Fibroblast of skin of back (primary cell): Measurements from ENCODE around the gene SLX1A.
A peak's percentile ranks its signal among the peaks of the same experiment; 100 is the strongest.
"Not testable (repeated sequence)": the region's sequence is repeated elsewhere in the genome, so short reads cannot be mapped to it uniquely, and the experiment has no call there.

Experiments used
- DNase-seq: peaks from one replicate; pipeline ENCODE4 v3.0.0-alpha.2; 2013

Gene SLX1A

DNA sequence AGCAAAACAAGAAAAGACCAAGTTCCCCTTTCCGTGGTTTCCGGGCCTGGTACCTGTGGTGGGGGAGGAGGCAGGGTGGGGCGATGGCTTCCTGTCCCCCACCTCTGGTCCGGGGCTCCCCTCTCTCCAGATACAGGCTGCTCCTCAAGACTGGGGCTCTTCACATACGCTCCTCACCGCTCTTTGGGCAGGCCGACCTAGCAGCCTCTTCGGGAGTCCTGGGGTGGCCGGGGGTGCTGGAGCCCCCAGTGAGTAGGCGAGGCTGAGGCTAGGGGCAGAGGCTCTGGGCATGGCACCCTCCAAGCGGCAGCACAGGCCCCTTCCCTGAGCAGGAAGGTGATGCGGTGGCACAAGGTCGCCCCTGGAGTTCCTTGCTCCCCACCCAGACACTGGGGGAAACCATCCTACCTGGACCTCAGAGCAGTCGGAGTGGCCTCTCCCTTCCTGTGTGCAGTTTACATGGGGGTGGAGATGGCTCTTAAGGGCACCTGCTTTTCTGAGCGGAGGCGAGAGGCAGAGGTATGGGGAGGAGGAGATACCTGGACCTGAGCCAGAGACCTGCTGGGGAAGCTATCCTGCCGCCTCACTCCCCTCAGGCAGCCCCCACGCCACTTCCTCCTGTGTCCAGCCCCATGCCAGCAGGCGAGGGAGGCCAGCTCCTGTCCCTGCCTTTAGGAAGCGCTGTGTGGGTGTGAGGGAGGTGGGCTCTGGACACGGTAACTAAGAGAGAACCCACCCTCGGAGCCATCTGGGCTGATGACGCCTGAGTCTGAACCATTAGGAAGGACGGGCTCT, 9.4 kb upstream of the SLX1A start:
- no peak for DNase-seq

- no peak for DNase-seq
Observed at GRCh38 chr16:30184891-30185682, 8.6 kb upstream of the SLX1A start.

DNA sequence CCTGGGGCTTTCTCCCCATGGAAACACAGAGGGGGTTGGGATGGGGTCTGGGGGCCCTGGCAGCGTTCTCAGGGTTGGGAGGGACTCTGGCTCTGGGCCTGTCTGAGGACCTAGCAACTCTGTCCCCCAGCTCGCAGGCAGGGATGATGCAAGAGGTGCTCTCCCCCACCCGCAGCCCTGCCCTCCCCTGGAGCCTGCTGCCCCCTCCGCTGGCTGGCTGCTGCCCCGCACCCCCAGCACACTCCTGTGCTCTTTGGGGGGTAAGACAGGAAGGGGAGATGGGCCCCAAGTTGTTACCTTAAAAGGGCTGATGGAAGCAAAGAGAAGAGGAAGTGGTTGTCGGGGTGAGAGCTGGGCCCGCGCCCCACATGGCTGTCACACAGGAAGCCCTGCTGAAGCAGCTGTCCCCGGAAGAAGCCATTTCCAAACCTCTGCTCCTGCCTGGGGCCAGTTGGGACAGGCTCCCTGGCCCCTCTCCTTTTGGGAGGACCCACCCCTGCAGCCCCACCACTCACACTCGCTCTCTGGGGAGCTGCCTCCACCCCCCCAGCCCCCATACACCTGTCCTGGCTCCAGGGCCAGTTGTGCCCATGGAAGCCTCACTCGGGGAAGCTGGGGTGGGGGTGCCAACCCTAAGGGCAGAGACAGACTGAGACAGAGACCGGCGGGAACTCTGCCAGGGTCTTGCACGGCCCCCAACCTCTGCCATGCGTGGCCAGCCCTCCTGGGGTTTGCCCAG, 7.8 kb upstream of the SLX1A start:
- DNase-seq: no peak

DNA sequence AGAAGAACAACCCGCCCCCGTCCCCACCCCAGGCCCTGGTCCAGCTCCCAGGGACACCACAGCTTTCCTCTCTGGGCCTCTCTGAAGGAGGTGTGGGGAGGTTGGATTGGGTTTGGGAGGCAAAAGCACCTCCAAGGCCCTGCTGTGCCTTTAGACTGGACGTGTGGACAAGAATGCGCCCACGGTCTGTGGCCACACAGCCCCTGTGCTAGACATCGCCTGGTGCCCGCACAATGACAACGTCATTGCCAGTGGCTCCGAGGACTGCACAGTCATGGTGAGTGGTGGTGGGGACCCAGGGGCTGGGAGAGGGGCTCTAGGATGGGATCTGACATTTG, 7.3 kb upstream of the SLX1A start:
- DNase-seq: no peak

DNA sequence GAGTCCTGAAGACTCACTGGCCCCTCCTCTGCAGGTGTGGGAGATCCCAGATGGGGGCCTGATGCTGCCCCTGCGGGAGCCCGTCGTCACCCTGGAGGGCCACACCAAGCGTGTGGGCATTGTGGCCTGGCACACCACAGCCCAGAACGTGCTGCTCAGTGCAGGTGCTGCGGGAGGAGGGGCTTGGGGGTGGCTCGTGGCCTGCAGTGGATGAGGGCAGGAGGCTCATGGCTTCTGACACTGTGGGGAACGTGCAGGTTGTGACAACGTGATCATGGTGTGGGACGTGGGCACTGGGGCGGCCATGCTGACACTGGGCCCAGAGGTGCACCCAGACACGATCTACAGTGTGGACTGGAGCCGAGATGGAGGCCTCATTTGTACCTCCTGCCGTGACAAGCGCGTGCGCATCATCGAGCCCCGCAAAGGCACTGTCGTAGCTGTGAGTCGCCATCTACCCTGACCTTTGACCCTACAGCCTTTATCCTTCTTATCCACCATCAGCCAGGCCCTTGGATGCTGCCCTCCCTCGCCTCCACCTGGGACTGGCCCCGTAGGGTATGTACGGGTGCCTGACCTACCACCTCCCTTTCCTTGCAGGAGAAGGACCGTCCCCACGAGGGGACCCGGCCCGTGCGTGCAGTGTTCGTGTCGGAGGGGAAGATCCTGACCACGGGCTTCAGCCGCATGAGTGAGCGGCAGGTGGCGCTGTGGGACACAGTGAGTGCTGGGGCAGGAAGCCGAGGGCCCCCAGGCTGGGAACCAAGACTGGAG, 6.7 kb upstream of the SLX1A start:
- DNase-seq: peak; percentile 26

- no peak for DNase-seq
Observed at GRCh38 chr16:30187556-30187865, 6.2 kb upstream of the SLX1A start.

GRCh38 chr16:30187971-30188561, 5.6 kb upstream of the SLX1A start:
- DNase-seq: no peak

GRCh38 chr16:30191158-30191557, 2.5 kb upstream of the SLX1A start:
- not testable (repeated sequence) for DNase-seq

- DNase-seq: not testable (repeated sequence)
Observed at GRCh38 chr16:30193098-30193497, 577 bp upstream of the SLX1A start.

DNA sequence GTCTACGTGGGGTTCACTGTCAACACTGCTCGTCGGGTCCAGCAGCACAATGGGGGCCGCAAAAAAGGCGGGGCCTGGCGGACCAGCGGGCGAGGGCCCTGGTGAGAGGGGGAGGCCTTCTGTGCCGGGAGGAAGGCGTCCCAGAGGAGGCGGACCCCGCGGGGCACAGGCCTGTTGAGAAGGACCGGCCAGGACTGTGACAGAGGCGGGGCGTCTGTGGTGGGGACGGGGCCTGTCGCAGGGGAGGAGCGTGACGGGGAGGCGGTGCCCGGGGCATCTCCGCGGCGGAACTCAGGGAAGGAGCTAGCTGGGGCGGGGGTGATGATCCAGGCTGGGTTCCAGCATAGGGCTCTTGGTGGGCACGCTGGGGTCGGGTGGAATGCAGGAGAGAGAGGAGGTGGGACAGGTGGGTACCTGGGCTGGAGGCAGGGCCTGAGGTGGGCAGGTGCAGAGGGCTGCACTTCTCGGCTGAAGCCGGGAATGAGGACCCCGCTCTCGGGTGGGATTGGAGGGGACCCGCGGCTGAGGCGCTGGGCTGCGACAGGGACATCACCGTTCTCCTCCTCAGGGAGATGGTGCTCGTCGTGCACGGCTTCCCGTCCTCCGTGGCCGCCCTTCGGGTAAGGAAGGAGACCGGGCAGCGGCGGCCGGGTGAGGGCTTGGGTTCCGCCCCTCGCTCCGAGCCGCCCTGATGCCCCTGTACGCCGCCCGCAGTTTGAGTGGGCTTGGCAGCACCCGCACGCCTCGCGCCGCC, 674 bp downstream of the SLX1A start:
- DNase-seq: not testable (repeated sequence)

GRCh38 chr16:30197001-30197400, 3.3 kb downstream of the SLX1A start:
- not testable (repeated sequence) for DNase-seq

DNA sequence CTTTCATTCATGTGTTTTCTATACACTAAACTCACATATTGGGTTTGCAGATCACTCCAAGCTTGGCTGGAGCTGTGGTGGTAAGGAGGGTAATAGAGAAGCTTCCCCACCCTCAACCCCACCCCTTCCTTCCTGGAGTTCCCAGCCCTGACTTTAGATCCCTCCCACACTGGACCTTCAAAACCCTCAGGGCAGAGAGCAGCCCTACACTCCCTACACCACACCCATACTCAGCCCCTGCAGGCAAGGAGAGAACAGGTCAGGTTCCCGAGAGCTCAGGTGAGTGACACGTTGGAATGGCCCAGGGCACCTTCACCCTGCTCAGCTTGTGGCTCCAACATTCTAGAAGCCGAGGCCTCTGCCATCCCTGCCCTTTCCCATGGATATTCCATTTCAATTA, 5.4 kb downstream of the SLX1A start, which contains the start of gene SULT1A3:
Gene SULT1A3 (plus strand): TSS at position 207 of the 400 bp plus-strand sequence. CDS start 1,474 bp downstream, outside the sequence.
- DNase-seq: not testable (repeated sequence)

DNA sequence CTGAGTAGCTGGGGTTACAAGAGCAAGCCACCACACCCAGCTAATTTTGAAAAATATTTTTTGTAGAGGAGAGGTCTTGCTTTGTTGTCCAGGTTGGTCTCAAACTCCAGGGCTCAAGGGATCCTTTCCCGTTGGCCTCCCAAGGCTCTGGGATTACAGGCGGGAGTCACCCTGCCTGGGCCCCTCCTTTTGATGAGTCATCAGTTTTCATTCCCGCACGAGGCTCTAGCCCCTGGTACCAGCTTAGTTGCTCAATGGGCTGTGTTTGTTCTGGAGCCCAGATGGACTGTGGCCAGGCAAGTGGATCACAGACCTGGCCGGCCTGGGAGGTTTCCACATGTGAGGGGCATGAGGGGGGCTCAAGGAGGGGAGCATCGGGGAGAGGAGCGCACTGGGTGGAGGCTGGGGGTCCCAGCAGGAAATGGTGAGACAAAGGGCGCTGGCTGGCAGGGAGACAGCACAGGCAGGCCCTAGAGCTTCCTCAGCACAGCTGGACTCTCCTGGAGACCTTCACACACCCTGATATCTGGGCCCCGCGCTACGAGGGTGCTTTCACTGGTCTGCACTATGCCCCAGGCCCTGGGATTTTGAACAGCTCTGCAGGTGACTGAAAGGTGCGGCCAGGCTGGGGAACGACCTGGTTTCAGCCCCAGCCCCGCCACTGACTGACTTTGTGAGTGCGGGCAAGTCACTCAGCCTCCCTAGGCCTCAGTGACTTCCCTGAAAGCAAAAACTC, 6.1 kb downstream of the SLX1A start:
- DNase-seq: not testable (repeated sequence)

DNA sequence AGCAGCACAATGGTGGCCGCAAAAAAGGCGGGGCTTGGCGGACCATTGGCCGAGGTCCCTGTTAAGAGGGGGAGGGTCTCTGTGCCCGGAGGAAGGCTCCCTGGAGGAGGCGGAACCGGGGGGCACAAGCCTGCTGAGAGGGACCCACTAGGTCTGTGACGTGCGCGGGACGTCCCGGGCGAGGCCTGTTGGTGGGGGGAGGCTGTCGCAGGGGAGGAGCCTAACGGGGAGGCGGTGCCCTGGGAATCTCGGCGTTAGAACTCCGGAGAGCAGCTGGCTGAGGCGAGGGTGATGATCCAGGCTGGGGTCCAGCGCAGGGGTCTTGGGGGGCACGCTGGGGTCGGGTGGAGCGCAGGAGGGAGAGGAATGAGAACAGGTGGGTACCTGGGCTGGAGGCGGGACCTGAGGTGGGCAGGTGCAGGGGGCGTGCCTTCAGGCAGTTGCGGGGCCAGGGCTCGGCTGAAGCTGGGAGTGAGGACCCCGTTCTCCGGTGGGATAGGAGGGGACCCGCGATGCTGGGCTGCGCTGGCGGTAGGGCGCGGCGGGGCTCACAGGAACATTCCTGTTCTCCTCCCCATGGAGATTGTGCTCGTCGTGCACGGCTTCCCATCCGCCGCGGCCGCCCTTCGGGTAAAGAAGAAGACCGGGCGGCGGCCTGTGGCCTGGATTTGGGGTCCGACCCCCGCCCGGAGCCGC, 12.0 kb downstream of the SLX1A start:
- not testable (repeated sequence) for DNase-seq

DNA sequence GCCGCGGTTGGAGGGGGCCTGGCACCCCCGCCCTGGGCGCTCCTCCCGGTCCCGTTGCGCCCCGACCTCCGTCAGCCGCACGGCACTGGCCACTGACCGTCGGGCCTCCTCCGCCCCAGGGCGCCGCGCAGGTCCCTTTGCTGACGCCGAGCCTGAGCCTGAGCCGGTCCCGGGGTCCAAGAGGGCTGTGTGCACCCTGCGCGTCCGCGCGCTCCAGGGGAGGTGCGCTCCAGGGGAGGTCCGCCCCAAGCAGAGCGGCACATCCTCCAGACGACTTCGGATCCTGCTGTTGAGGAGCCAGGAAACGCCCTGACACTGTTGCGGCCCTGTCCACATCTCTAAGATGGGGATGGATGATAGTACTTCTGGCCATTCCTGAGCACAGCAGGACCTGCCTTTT, 12.6 kb downstream of the SLX1A start:
- not testable (repeated sequence) for DNase-seq

GRCh38 chr16:30207063-30207704, 13.5 kb downstream of the SLX1A start:
- not testable (repeated sequence) for DNase-seq

DNA sequence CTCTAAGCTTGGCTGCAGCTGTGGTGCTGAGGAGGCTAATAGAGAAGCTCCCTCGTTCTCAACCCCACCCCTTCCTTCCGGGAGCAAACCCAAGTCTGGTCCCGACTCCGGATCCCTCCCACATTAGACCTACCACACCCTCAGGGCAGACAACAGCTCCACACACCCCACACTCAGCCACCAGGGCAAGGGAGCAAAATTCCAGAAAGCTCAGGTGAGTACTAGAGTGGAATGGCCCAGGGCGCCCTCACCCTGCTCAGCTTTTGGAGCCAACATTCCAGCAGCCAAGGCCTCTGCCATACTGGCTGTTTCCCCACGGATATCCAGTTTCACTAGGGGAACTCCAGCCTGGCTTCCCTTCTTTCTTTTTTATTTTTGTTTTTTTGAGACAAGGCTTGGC, 15.4 kb downstream of the SLX1A start:
- DNase-seq: not testable (repeated sequence)

- not testable (repeated sequence) for DNase-seq
Observed at GRCh38 chr16:30211414-30211813, 17.7 kb downstream of the SLX1A start.

- not testable (repeated sequence) for DNase-seq
Observed at GRCh38 chr16:30217082-30217481, 23.4 kb downstream of the SLX1A start.
